HepG2 (cell line): ENCODE measurements around the gene POLDIP3. TPM values are rescaled to one million over a fixed set of nuclear protein-coding genes. Genes with fewer than 3 reads are reported as not detected.
"Not testable (repeated sequence)": the region's sequence is repeated elsewhere in the genome, so short reads cannot be mapped to it uniquely, and the experiment has no call there.

Experiments used
- ATAC-seq: fragments of 200-7000 bp; cut with Tn5 transposase; 3 replicates; pipeline ENCODE4 v1.9.1; 2020; ENCODE audit warnings: mild to moderate bottlenecking, moderate library complexity
- BruUV-seq: library from RNA; stranded (reverse); fragments of 400-500 nt; replicated peaks from 2 replicates; lab custom pipeline; 2021; lab: Mats Ljungman, UMichigan
- CTCF ChIA-PET: fragments of 300-600 bp; formaldehyde crosslinking; extraction: SDS; loops from one replicate; lab custom pipeline; 2021; ENCODE audit warnings: low total read pairs, inconsistent platforms, low intra/inter-chr PET ratio; lab: Yijun Ruan, JAX
- POLR2A ChIA-PET: fragments of 350-600 bp; sonication (Branson Sonifier 250); formaldehyde crosslinking; loops from one replicate; lab custom pipeline; 2020; ENCODE audit warnings: antibody characterized with exemption, inconsistent platforms; lab: Yijun Ruan, JAX
- DNase-seq: peaks from one replicate; pipeline ENCODE4 v3.0.0-alpha.2; 2015; ENCODE audit warnings: low spot score
- FAIRE-seq: peaks from 3 replicates; lab custom pipeline; 2011; peaks lifted over from hg19 to GRCh38; lab: Jason Lieb, UNC
- H2AFZ ChIP-seq: one replicate; pipeline ENCODE4 v1.6.1; 2011; ENCODE audit warnings: low read length, inconsistent platforms
- H3K27ac ChIP-seq: fragments of 300-600 bp; 3 replicates; pipeline ENCODE4 v1.8.0; 2011; ENCODE audit warnings: mixed run types, mild to moderate bottlenecking, mixed read lengths, low read length, inconsistent platforms; ENCODE audit not compliant: insufficient read depth; ENCODE audit errors: extremely low read length
- H3K27me3 ChIP-seq, 2 experiments: fragments of 200-600 bp in 1 of 2; 2 replicates in 1 of 2; 3 replicates in 1 of 2; pipeline versions ENCODE4 v1.6.0 to v1.8.0; 2011; ENCODE audit warnings: low read length in 2 of 2, mild to moderate bottlenecking in 2 of 2, moderate library complexity in 2 of 2, inconsistent platforms in 1 of 2; ENCODE audit not compliant: insufficient read depth in 2 of 2, control insufficient read depth in 1 of 2
- H3K36me3 ChIP-seq, 2 experiments: fragments of 200-600 bp in 1 of 2; replicated peaks in 1 of 2; 2 replicates in 1 of 2; 3 replicates in 1 of 2; pipeline versions ENCODE4 v1.5.1 to v1.8.0; 2011; ENCODE audit warnings: low read length in 2 of 2, inconsistent platforms in 1 of 2; ENCODE audit not compliant: insufficient read depth in 2 of 2, control insufficient read depth in 1 of 2
- H3K4me1 ChIP-seq: 2 replicates; pipeline ENCODE4 v1.5.1; 2012; ENCODE audit warnings: low read length, inconsistent platforms; ENCODE audit not compliant: insufficient read depth
- H3K4me2 ChIP-seq: 2 replicates; pipeline ENCODE4 v1.6.0; 2011; ENCODE audit warnings: low read depth, low read length, inconsistent platforms
- H3K4me3 ChIP-seq, 3 experiments: fragments of 200-600 bp in 1 of 3; sonication (generic), shearing (Covaris generic) in 1 of 3; replicated peaks in 1 of 3; 2 replicates each; pipeline ENCODE4 v1.5.1; 2011 to 2016; ENCODE audit warnings: low read length in 3 of 3, inconsistent platforms in 2 of 3, low read depth in 2 of 3, mild to moderate bottlenecking in 2 of 3, control low read depth in 1 of 3, mixed read lengths in 1 of 3; ENCODE audit not compliant: insufficient read depth in 1 of 3
- H3K79me2 ChIP-seq: one replicate; pipeline ENCODE4 v1.6.1; 2011; ENCODE audit warnings: low read length, inconsistent platforms; ENCODE audit not compliant: insufficient read depth
- H3K9ac ChIP-seq: 2 replicates; pipeline ENCODE4 v1.6.0; 2011; ENCODE audit warnings: mild to moderate bottlenecking, low read depth, low read length, inconsistent platforms; ENCODE audit not compliant: insufficient read depth
- H3K9me3 ChIP-seq: 2 replicates; pipeline ENCODE4 v1.5.1; 2012; ENCODE audit warnings: mild to moderate bottlenecking, low read length
- H4K20me1 ChIP-seq: 2 replicates; pipeline ENCODE4 v1.6.0; 2011; ENCODE audit warnings: inconsistent platforms, mild to moderate bottlenecking, low read length, moderate library complexity; ENCODE audit not compliant: insufficient read depth
- NFYB ChIP-seq: sonication (generic); formaldehyde crosslinking; IDR thresholded peaks from 2 replicates; pipeline ENCODE4 v1.4.0; 2020; ENCODE audit warnings: missing genetic modification reagents
- PRPF4 ChIP-seq: fragments of 200-400 bp; formaldehyde crosslinking; IDR thresholded peaks from 2 replicates; pipeline ENCODE4 v1.6.1; 2016; ENCODE audit warnings: low read length, low read depth; ENCODE audit not compliant: poor library complexity, severe bottlenecking
- TOE1 ChIP-seq: sonication (generic); formaldehyde crosslinking; IDR thresholded peaks from 2 replicates; pipeline ENCODE4 v1.4.0; 2020; ENCODE audit warnings: mild to moderate bottlenecking, missing genetic modification reagents
- XBP1 ChIP-seq: sonication (generic); formaldehyde crosslinking; IDR thresholded peaks from 2 replicates; pipeline ENCODE4 v1.5.0; 2020; ENCODE audit warnings: missing genetic modification reagents
- ZBTB33 ChIP-seq: sonication (generic); formaldehyde crosslinking; IDR thresholded peaks from 2 replicates; pipeline ENCODE4 v1.4.0; 2020; ENCODE audit warnings: missing genetic modification reagents
- ZNF350 ChIP-seq: sonication (generic); formaldehyde crosslinking; IDR thresholded peaks from 2 replicates; pipeline ENCODE4 v1.4.0; 2020; ENCODE audit warnings: mild to moderate bottlenecking, low read depth, missing genetic modification reagents, borderline replicate concordance
- ZNF460 ChIP-seq: sonication (generic); formaldehyde crosslinking; IDR thresholded peaks from 2 replicates; pipeline ENCODE4 v1.5.1; 2020; ENCODE audit warnings: missing genetic modification reagents, mild to moderate bottlenecking, borderline replicate concordance
- WGBS: methylation state at CpG from one replicate; pipeline ENCODE4 v1.1.6; 2017; ENCODE audit warnings: low lambda C conversion rate; 5-methylcytosine and 5-hydroxymethylcytosine counted together
- in situ Hi-C: cut with HindIII; loops from 2 replicates; pipeline ENCODE4 v1.10.0; 2017; ENCODE audit warnings: low pct_unique_long_range_greater_than_20kb; ENCODE audit not compliant: extremely low pct_ligation_motif_present
- intact Hi-C: fragments of 100-400 bp; cut with micrococcal nuclease; formaldehyde crosslinking; loops from one replicate; pipeline ENCODE4 v1.10.0; 2022; ENCODE audit not compliant: unreplicated experiment
- polyA plus RNA-seq, 8 experiments: library from polyadenylated mRNA; depleted of rRNA in 3 of 8; stranded (reverse) in 7 of 8; unstranded in 1 of 8; fragments of >200 nt; fragmentation: Illumina TruSeq in 4 of 8; extraction: Trizol in 4 of 8; gene quantifications; 2 replicates each; pipeline versions ENCODE4 v1.2.1 to v1.2.3, GENCODE V29; 2011 to 2016; ENCODE audit warnings: low read depth in 4 of 8, missing spikeins in 1 of 8, mixed read lengths in 1 of 8; ENCODE audit not compliant: insufficient read depth in 1 of 8
- total RNA-seq, 5 experiments: library from RNA; depleted of rRNA; stranded (reverse); fragments of >200 nt; fragmentation: Illumina TruSeq; extraction: Trizol; gene quantifications; 2 replicates each; pipeline ENCODE4 v1.2.3, GENCODE V29; 2016; ENCODE audit warnings: low read depth in 1 of 5

Gene POLDIP3
- total and polyA plus RNA-seq, 2 of the 13 experiments (the other 11 are each of a cell fraction or from before 2014, with no cell fraction given): 45.8 to 47.4 TPM

- H3K9me3 ChIP-seq: peaks cover 15% of the 10 kb centered on the region
- FAIRE-seq (no peak), DNase-seq (no peak), ATAC-seq (no peak)
- H2AFZ ChIP-seq: no peak overlapping the region
- ChIA-PET POLR2A (interaction anchor here (0.7 kb wide), 1 partner anchor 8 kb away, joined by 4 read pairs; no protein-coding TSS in a partner anchor), CTCF (no interaction called here)
- H3K4me1 ChIP-seq: peaks cover 58% of the 10 kb centered on the region
- H3K4me2 ChIP-seq: no peak overlapping the region
- no peaks in the 10 kb centered on the region for H4K20me1 ChIP-seq
- BruUV-seq: no TSS peak
- in situ Hi-C loops (no loop called here), intact Hi-C loops (loop anchor here (5.0 kb wide), 1 partner anchor 63 kb away; the partner anchor contains the start of gene POLDIP3)
- no peaks in the 10 kb centered on the region; a peak in 1 of 5 replicates for H3K27me3 ChIP-seq
- 66% methylated on average over 11 of the region's 11 CpGs for WGBS
- no peak for TF ChIP-seq PRPF4
- TF ChIP-seq XBP1 (CRISPR knock-in tag): no peak
- TF ChIP-seq TOE1 (CRISPR knock-in tag): no peak
- H3K36me3 ChIP-seq: no peaks in the 10 kb centered on the region
- no peaks in the 10 kb centered on the region for H3K79me2 ChIP-seq
- H3K9ac ChIP-seq: no peak overlapping the region
- H3K4me3 ChIP-seq: no peak overlapping the region
- H3K27ac ChIP-seq: no peak overlapping the region
Measured at GRCh38 chr22:42549331-42550060, 65.2 kb downstream of the POLDIP3 start.

GRCh38 chr22:42548597-42549330 lies 65.9 kb downstream of the POLDIP3 start:
- WGBS: 56% methylated on average over 19 of the region's 19 CpGs
- FAIRE-seq: no peak
- CTCF ChIA-PET: no interaction called here

GRCh38 chr22:42548126-42548525 lies 66.6 kb downstream of the POLDIP3 start:
- CTCF ChIA-PET, FAIRE-seq, intact Hi-C loops, DNase-seq, H3K27ac ChIP-seq, POLR2A ChIA-PET, H3K4me2 ChIP-seq, H3K9ac ChIP-seq, BruUV-seq, ATAC-seq, H3K79me2 ChIP-seq, H4K20me1 ChIP-seq, in situ Hi-C loops, H3K4me3 ChIP-seq, H2AFZ ChIP-seq, H3K27me3 ChIP-seq, H3K36me3 ChIP-seq: not testable (repeated sequence)
- WGBS: 58% methylated on average over 5 of the region's 6 CpGs
- H3K4me1 ChIP-seq: peaks cover 56% of the 10 kb centered on the region
- peaks cover 15% of the 10 kb centered on the region for H3K9me3 ChIP-seq

More at GRCh38 chr22:42548597-42549330, 65.9 kb downstream of the POLDIP3 start:
- H4K20me1 ChIP-seq: no peaks in the 10 kb centered on the region
- H3K27me3 ChIP-seq: no peaks in the 10 kb centered on the region
- POLR2A ChIA-PET: no interaction called here
- H3K4me3 ChIP-seq: no peak overlapping the region
- H3K79me2 ChIP-seq: no peaks in the 10 kb centered on the region
- no peak overlapping the region; the same call in 1 of the 2 replicates for H3K4me2 ChIP-seq
- no TSS peak for BruUV-seq
- H3K9ac ChIP-seq: no peak overlapping the region
- peaks cover 59% of the 10 kb centered on the region for H3K4me1 ChIP-seq
- in situ Hi-C loops (no loop called here), intact Hi-C loops (no loop called here)
- no peak for DNase-seq
- no peak overlapping the region for H2AFZ ChIP-seq
- no peak for ATAC-seq
- no peaks in the 10 kb centered on the region for H3K36me3 ChIP-seq
- H3K9me3 ChIP-seq: peaks cover 15% of the 10 kb centered on the region
- H3K27ac ChIP-seq: no peak overlapping the region
- TF ChIP-seq ZNF460 (CRISPR knock-in tag) (peak; percentile 79), NFYB (no peak), ZNF350 (no peak), ZBTB33 (CRISPR knock-in tag) (peak; percentile 62)
